Measurements from ENCODE around the gene RALB.

GRCh38 chr2:120323807-120324399 lies 71.3 kb downstream of the RALB start:
- TF ChIP-seq POLR2AphosphoS5 (IDR thresholded peaks at IDR 0.05) = no peak
- no peak for TF ChIP-seq CTCF (IDR thresholded peaks at IDR 0.05)
- no peak for TF ChIP-seq EP300 (IDR thresholded peaks at IDR 0.05)

Data from stomach (tissue), 4 donors.